WERI-Rb-1 (cell line): ENCODE measurements around the gene ASPSCR1.

Experiments used
- DNase-seq: peaks from one replicate; pipeline ENCODE4 v3.0.0-alpha.2; 2020
- H3K27ac ChIP-seq: fragments of 250-450 bp; sonication (Bioruptor Pico); 2 replicates; pipeline ENCODE4 v1.5.1; 2020; ENCODE audit warnings: mild to moderate bottlenecking, moderate library complexity
- H3K27me3 ChIP-seq: fragments of 250-450 bp; sonication (Bioruptor Pico); 2 replicates; pipeline ENCODE4 v1.5.1; 2021; ENCODE audit warnings: mild to moderate bottlenecking, low read depth, moderate library complexity; ENCODE audit not compliant: insufficient read depth, severe bottlenecking
- H3K36me3 ChIP-seq: fragments of 250-450 bp; sonication (Bioruptor Pico); 2 replicates; pipeline ENCODE4 v1.5.1; 2020; ENCODE audit warnings: mild to moderate bottlenecking, moderate library complexity
- H3K4me3 ChIP-seq: 2 replicates; pipeline ENCODE4 v1.5.1; 2011; ENCODE audit warnings: low read depth, mild to moderate bottlenecking, control low read depth, low read length
- H3K9me3 ChIP-seq: fragments of 250-450 bp; sonication (Bioruptor Pico); 2 replicates; pipeline ENCODE4 v1.5.1; 2021; ENCODE audit warnings: mild to moderate bottlenecking, moderate library complexity; ENCODE audit not compliant: severe bottlenecking
- CTCF ChIP-seq: IDR thresholded peaks from 2 replicates; pipeline ENCODE4 v1.5.1; 2011; ENCODE audit warnings: low read depth, mild to moderate bottlenecking, control low read depth, inconsistent platforms, low read length

The ASPSCR1 gene

GRCh38 chr17:82009413-82009812, 32.0 kb downstream of the ASPSCR1 start:
- H3K9me3 ChIP-seq: no peaks in the 10 kb centered on the region
- no peaks in the 10 kb centered on the region for H3K27me3 ChIP-seq
- peaks cover 21% of the 10 kb centered on the region for H3K36me3 ChIP-seq
- DNase-seq: no peak
- H3K27ac ChIP-seq: no peak overlapping the region
- TF ChIP-seq CTCF: no peak
- H3K4me3 ChIP-seq: no peak overlapping the region

GRCh38 chr17:82010575-82011525, 33.4 kb downstream of the ASPSCR1 start:
- no peak for TF ChIP-seq CTCF
- no peaks in the 10 kb centered on the region for H3K9me3 ChIP-seq
- peaks cover 16% of the 10 kb centered on the region for H3K36me3 ChIP-seq
- DNase-seq: no peak
- H3K27ac ChIP-seq: no peak overlapping the region
- no peaks in the 10 kb centered on the region for H3K27me3 ChIP-seq
- H3K4me3 ChIP-seq: no peak overlapping the region

- TF ChIP-seq CTCF: no peak
Measured at GRCh38 chr17:82011617-82012187, 34.3 kb downstream of the ASPSCR1 start.

GRCh38 chr17:82012261-82012639, 34.8 kb downstream of the ASPSCR1 start:
- peaks cover 22% of the 10 kb centered on the region for H3K36me3 ChIP-seq
- H3K9me3 ChIP-seq: no peaks in the 10 kb centered on the region
- H3K4me3 ChIP-seq: no peak overlapping the region
- DNase-seq: no peak
- TF ChIP-seq CTCF: no peak
- no peaks in the 10 kb centered on the region for H3K27me3 ChIP-seq
- no peak overlapping the region for H3K27ac ChIP-seq

More at GRCh38 chr17:82011617-82012187, 34.3 kb downstream of the ASPSCR1 start:
- H3K4me3 ChIP-seq: no peak overlapping the region
- no peaks in the 10 kb centered on the region for H3K27me3 ChIP-seq
- no peak overlapping the region for H3K27ac ChIP-seq
- peaks cover 19% of the 10 kb centered on the region for H3K36me3 ChIP-seq
- DNase-seq: no peak
- H3K9me3 ChIP-seq: no peaks in the 10 kb centered on the region

- H3K36me3 ChIP-seq: peaks cover 27% of the 10 kb centered on the region
- no peak for TF ChIP-seq CTCF
- no peak overlapping the region for H3K4me3 ChIP-seq
- H3K9me3 ChIP-seq: no peaks in the 10 kb centered on the region
- no peaks in the 10 kb centered on the region for H3K27me3 ChIP-seq
- no peak for DNase-seq
- H3K27ac ChIP-seq: no peak overlapping the region
Measured at GRCh38 chr17:82012640-82013295, 35.3 kb downstream of the ASPSCR1 start.
